ENCODE data around the gene IFNA17. TPM values are rescaled to one million over a fixed set of nuclear protein-coding genes. Genes with fewer than 3 reads are reported as not detected.
A peak's percentile ranks its signal among the peaks of the same experiment; 100 is the strongest.

Gene IFNA17
- total RNA-seq, 4 donors from 2014 or later, result not detected

DNA sequence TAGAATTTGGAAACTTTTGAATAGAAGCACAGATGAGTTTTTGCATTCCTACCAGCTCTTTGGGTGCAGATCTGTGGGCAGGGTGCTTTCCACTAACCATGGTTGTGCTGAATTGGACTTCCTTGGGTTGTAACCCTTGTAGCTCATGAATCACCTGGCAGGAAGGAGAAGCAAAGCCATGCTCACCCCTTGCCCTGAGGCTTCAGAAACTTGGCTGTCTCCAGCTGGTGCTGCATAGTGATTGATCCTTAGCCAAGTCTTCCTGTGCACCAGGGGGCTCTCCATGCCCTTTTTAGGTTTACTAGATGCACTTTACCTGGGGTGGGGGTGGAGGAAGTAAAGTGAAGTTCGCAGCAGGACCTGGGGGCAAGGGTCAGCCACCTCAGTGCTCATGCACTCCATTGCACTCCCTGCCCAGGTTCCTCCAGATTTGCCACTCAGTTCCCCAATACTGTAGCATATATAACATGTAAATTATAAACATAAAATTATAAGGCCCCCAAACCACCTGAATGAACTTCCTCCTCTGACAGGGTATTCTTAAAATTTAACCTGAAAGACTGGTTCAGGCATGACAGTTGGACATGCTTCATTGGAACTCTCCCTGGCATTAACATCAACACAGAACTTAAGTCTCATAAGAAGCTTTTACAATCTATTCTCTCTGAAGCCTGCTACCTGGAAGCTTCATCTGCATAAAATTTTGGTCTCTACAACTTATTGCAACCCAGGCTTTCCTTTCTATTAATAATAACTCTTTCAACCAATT, 37.6 kb upstream of the IFNA17 start:
- Histone ChIP-seq H3K9me3 (no peaks in the 10 kb centered on the region), H3K36me3 (no peaks in the 10 kb centered on the region), H3K27ac (no peak overlapping the region), H3K4me3 (no peak overlapping the region), H3K4me1 (no peaks in the 10 kb centered on the region), H3K27me3 (no peaks in the 10 kb centered on the region)
- in situ Hi-C loops (cut with MboI; ENCODE audit: low sequenced_read_pairs in 4 of 4) (no loop called here), intact Hi-C loops (cut with DNase I; ENCODE audit: low total_unique reads) (no loop called here)
- DNase-seq, result no peak
- no peak for ATAC-seq
- TF ChIP-seq CTCF (IDR thresholded peaks at IDR 0.05 in 4 of 5, conservative IDR thresholded peaks at IDR 0.05 in 1 of 5), result no peak
- no peak for TF ChIP-seq POLR2A (IDR thresholded peaks at IDR 0.05)

DNA sequence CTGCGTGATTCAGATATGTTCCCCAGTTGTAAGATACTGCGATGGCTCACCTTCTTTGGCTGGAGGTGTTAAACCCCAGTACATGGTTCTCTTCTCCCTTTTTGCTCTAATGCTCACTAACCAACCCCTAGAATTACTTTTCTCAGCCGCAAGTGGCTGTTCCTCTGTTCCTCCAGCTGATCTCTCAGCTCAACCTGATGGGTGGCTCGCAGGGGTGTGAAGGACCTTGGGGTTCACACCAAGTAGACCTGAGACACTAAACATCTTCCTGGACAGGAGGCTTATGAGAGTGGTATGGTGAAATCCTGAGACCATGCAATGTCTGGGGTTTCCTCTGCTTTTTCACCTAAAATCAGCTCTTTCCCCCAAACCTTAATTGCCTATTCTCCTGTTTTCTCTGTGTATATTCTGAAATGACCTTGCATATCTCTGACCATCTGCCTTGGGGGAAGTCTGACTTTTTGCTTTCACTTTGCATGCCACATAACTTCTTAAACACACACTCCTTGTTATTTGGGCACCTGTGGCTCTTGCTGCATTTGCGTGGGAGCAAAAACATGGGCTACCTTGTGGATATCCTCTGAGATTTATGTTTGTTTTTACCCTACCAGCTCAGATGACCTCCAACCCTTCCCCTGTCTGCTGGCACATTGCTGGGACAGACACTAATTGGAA, 27.7 kb upstream of the IFNA17 start:
- ATAC-seq, result no peak
- H3K4me3 ChIP-seq, result no peak overlapping the region
- in situ Hi-C loops (cut with MboI; ENCODE audit: low sequenced_read_pairs in 4 of 4), result no loop called here

GRCh38 chr9:21252721-21253547, 24.9 kb upstream of the IFNA17 start:
- TF ChIP-seq CTCF (IDR thresholded peaks at IDR 0.05 in 4 of 5, conservative IDR thresholded peaks at IDR 0.05 in 1 of 5) (peak in 2 of 5 experiments; percentile 17 to 29), POLR2A (IDR thresholded peaks at IDR 0.05) (no peak)
- intact Hi-C loops (cut with DNase I; ENCODE audit: low total_unique reads) (no loop called here), in situ Hi-C loops (cut with MboI; ENCODE audit: low sequenced_read_pairs in 4 of 4) (no loop called here)
- Histone ChIP-seq H3K27ac (no peak overlapping the region), H3K27me3 (peaks cover 0 to 3% (median 0%) of the 10 kb centered on the region in 3 donors), H3K36me3 (no peaks in the 10 kb centered on the region), H3K4me1 (no peaks in the 10 kb centered on the region), H3K4me3 (no peak overlapping the region), H3K9me3 (no peaks in the 10 kb centered on the region)
- DNase-seq, result peak; percentile 23 to 24
- ATAC-seq, result peak; percentile 50 to 51

More for the DNA sequence above, 27.7 kb upstream of the IFNA17 start:
- Histone ChIP-seq H3K27ac (no peak overlapping the region), H3K9me3 (no peaks in the 10 kb centered on the region), H3K27me3 (no peaks in the 10 kb centered on the region), H3K36me3 (no peaks in the 10 kb centered on the region), H3K4me1 (no peaks in the 10 kb centered on the region)
- TF ChIP-seq POLR2A (IDR thresholded peaks at IDR 0.05) (no peak), CTCF (IDR thresholded peaks at IDR 0.05 in 4 of 5, conservative IDR thresholded peaks at IDR 0.05 in 1 of 5) (no peak)
- intact Hi-C loops (cut with DNase I; ENCODE audit: low total_unique reads), result no loop called here
- DNase-seq, result no peak

- H3K4me3 ChIP-seq, result no peak overlapping the region
- H3K36me3 ChIP-seq, result no peaks in the 10 kb centered on the region
- in situ Hi-C loops (cut with MboI; ENCODE audit: low sequenced_read_pairs in 4 of 4), result no loop called here
- TF ChIP-seq POLR2A (IDR thresholded peaks at IDR 0.05) (no peak), CTCF (IDR thresholded peaks at IDR 0.05 in 4 of 5, conservative IDR thresholded peaks at IDR 0.05 in 1 of 5) (no peak)
- H3K9me3 ChIP-seq, result no peaks in the 10 kb centered on the region
- DNase-seq, result no peak
- no peak for ATAC-seq
- no peaks in the 10 kb centered on the region for H3K4me1 ChIP-seq
- intact Hi-C loops (cut with DNase I; ENCODE audit: low total_unique reads), result no loop called here
- peaks cover 0 to 3% (median 0%) of the 10 kb centered on the region in 3 donors for H3K27me3 ChIP-seq
- no peak overlapping the region for H3K27ac ChIP-seq
Measured at GRCh38 chr9:21251638-21252037, 23.6 kb upstream of the IFNA17 start.

Measured in gastrocnemius medialis (tissue), 4 donors.